Ovary (tissue), 3 donors: ENCODE results near the gene TMEM94.

Experiments used
- CTCF ChIP-seq, 3 donors: fragments of 450-650 bp in 2 of 3; fragments of 200-600 bp in 1 of 3; IDR thresholded peaks; one replicate each; pipeline versions ENCODE4 v1.5.1 to v1.8.0; 2016 to 2022; ENCODE audit warnings: antibody characterized with exemption in 3 of 3, mild to moderate bottlenecking in 1 of 3
- EP300 ChIP-seq: sonication (generic); formaldehyde crosslinking; IDR thresholded peaks from one replicate; pipeline ENCODE4 v1.6.1; 2017; ENCODE audit warnings: antibody characterized with exemption
- POLR2A ChIP-seq: fragments of 450-650 bp; IDR thresholded peaks from one replicate; pipeline ENCODE4 v1.6.1; 2017; ENCODE audit warnings: antibody characterized with exemption, mild to moderate bottlenecking, moderate library complexity
- donor health status: DM: no; HTN: no; CAD: no.

- TF ChIP-seq CTCF (IDR thresholded peaks at IDR 0.05) (no peak), POLR2A (no peak), EP300 (no peak)
These were observed 36.2 kb downstream of the TMEM94 start for GRCh38 chr17:75492555-75493168.
